Vagina (tissue), 2 donors: ENCODE results near the gene SPRYD3.

Experiments used
- CTCF ChIP-seq, 3 experiments: fragments of 450-650 bp in 2 of 3; fragments of 200-600 bp in 1 of 3; sonication (generic) in 1 of 3; IDR thresholded peaks; one replicate each; pipeline ENCODE4 v1.5.1; 2017 to 2019; ENCODE audit warnings: antibody characterized with exemption in 3 of 3, mild to moderate bottlenecking in 2 of 3, moderate library complexity in 2 of 3
- POLR2A ChIP-seq, 2 donors: fragments of 450-650 bp; IDR thresholded peaks; one replicate each; pipeline ENCODE4 v1.6.1; 2017; ENCODE audit warnings: antibody characterized with exemption in 2 of 2, mild to moderate bottlenecking in 2 of 2, moderate library complexity in 2 of 2
- POLR2AphosphoS5 ChIP-seq, 2 donors: sonication (generic); formaldehyde crosslinking; IDR thresholded peaks; one replicate each; pipeline ENCODE4 v1.9.0; 2017; ENCODE audit warnings: antibody characterized with exemption in 2 of 2, mild to moderate bottlenecking in 2 of 2, low read depth in 1 of 2; ENCODE audit not compliant: insufficient read depth in 1 of 2

GRCh38 chr12:53052419-53053217 lies 26.6 kb downstream of the SPRYD3 start:
- TF ChIP-seq CTCF (IDR thresholded peaks at IDR 0.05) (no peak), POLR2A (IDR thresholded peaks at IDR 0.05) (peak in 1 of 2 donors; percentile 10), POLR2AphosphoS5 (IDR thresholded peaks at IDR 0.05; ENCODE audit: insufficient read depth in 1 of 2, low read depth in 1 of 2) (peak; percentile 84 to 85)
